Uterus (tissue), 2 donors: Measurements from ENCODE around the gene APOL4.

Experiments
- CTCF ChIP-seq, 4 experiments: fragments of 200-600 bp in 2 of 4; fragments of 450-650 bp in 2 of 4; sonication (generic) in 2 of 4; IDR thresholded peaks; one replicate each; pipeline ENCODE4 v1.5.1; 2016 to 2019; ENCODE audit warnings: antibody characterized with exemption in 4 of 4, mild to moderate bottlenecking in 2 of 4, moderate library complexity in 1 of 4
- POLR2A ChIP-seq, 2 donors: fragments of 450-650 bp; IDR thresholded peaks; one replicate each; pipeline ENCODE4 v1.6.1; 2016; ENCODE audit warnings: antibody characterized with exemption in 2 of 2, mild to moderate bottlenecking in 1 of 2, moderate library complexity in 1 of 2

GRCh38 chr22:36245805-36246356 is 44.3 kb upstream of the APOL4 start:
- TF ChIP-seq CTCF (IDR thresholded peaks at IDR 0.05) (no peak), POLR2A (IDR thresholded peaks at IDR 0.05) (no peak)
